GM19395 (cell line): Measurements from ENCODE around the gene ADRA2B.

Experiments used
- ATAC-seq: cut with Tn5 transposase; IDR thresholded peaks from one replicate; pipeline ENCODE4 v1.9.1; 2021; ENCODE audit warnings: mild to moderate bottlenecking, moderate library complexity; ENCODE audit not compliant: unreplicated experiment

ADRA2B gene

GRCh38 chr2:96106991-96107707 lies 9.2 kb downstream of the ADRA2B start:
- no peak for ATAC-seq

GRCh38 chr2:96105994-96106715 lies 10.2 kb downstream of the ADRA2B start:
- no peak for ATAC-seq

- no peak for ATAC-seq
These were observed 11.0 kb downstream of the ADRA2B start for GRCh38 chr2:96105152-96105915.

- no peak for ATAC-seq
These were observed 11.9 kb downstream of the ADRA2B start for GRCh38 chr2:96104487-96104861.

GRCh38 chr2:96103761-96104486 lies 12.4 kb downstream of the ADRA2B start:
- ATAC-seq: no peak

GRCh38 chr2:96103187-96103601 lies 13.2 kb downstream of the ADRA2B start:
- no peak for ATAC-seq

- ATAC-seq: no peak
These were observed 13.7 kb downstream of the ADRA2B start for GRCh38 chr2:96102596-96103186.

GRCh38 chr2:96100893-96101304 lies 15.5 kb downstream of the ADRA2B start:
- no peak for ATAC-seq

- ATAC-seq: no peak
These were observed 16.2 kb downstream of the ADRA2B start for GRCh38 chr2:96099861-96100798.

- ATAC-seq: no peak
These were observed 17.3 kb downstream of the ADRA2B start for GRCh38 chr2:96098900-96099590.

- no peak for ATAC-seq
These were observed 18.2 kb downstream of the ADRA2B start for GRCh38 chr2:96097951-96098823.

- no peak for ATAC-seq
These were observed 18.9 kb downstream of the ADRA2B start for GRCh38 chr2:96097441-96097840.

- ATAC-seq: no peak
These were observed 21.2 kb downstream of the ADRA2B start for GRCh38 chr2:96095116-96095636.

GRCh38 chr2:96093528-96093927 lies 22.8 kb downstream of the ADRA2B start:
- ATAC-seq: no peak

- ATAC-seq: no peak
These were observed 23.4 kb downstream of the ADRA2B start for GRCh38 chr2:96092951-96093350.

- no peak for ATAC-seq
These were observed 23.8 kb downstream of the ADRA2B start for GRCh38 chr2:96092573-96092877.

GRCh38 chr2:96091711-96092572 lies 24.4 kb downstream of the ADRA2B start:
- ATAC-seq: no peak
